ENCODE results near the gene RSPO4.

DNA sequence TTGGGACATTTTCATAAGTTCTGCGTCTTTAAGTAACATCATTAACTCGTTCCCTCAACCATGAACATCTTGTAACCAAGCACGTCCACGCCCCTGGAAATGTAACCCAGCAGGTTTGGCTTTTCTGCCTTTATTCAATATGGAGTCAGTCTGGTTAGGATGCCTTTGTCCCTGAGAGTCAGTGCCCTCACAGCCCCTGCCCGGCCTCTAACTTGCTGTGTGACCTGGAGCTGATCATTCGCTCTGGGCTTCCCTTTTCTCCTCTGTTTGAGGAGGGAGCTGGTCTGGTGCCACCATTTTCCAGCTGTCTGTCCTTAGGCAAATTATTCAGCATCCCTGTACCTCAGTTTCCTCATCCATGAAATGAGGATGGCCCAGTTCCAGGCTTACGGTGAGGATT is 59.5 kb downstream of the RSPO4 start:
- TF ChIP-seq, protein P1, sequence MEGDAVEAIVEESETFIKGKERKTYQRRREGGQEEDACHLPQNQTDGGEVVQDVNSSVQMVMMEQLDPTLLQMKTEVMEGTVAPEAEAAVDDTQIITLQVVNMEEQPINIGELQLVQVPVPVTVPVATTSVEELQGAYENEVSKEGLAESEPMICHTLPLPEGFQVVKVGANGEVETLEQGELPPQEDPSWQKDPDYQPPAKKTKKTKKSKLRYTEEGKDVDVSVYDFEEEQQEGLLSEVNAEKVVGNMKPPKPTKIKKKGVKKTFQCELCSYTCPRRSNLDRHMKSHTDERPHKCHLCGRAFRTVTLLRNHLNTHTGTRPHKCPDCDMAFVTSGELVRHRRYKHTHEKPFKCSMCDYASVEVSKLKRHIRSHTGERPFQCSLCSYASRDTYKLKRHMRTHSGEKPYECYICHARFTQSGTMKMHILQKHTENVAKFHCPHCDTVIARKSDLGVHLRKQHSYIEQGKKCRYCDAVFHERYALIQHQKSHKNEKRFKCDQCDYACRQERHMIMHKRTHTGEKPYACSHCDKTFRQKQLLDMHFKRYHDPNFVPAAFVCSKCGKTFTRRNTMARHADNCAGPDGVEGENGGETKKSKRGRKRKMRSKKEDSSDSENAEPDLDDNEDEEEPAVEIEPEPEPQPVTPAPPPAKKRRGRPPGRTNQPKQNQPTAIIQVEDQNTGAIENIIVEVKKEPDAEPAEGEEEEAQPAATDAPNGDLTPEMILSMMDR (conservative IDR thresholded peaks at IDR 0.05) = no peak
- no peak for TF ChIP-seq EZH2 (IDR thresholded peaks at IDR 0.05; ENCODE audit: low read depth)

All from PC-9 (cell line).